ENCODE data around the gene MLF1.

The MLF1 gene

DNA sequence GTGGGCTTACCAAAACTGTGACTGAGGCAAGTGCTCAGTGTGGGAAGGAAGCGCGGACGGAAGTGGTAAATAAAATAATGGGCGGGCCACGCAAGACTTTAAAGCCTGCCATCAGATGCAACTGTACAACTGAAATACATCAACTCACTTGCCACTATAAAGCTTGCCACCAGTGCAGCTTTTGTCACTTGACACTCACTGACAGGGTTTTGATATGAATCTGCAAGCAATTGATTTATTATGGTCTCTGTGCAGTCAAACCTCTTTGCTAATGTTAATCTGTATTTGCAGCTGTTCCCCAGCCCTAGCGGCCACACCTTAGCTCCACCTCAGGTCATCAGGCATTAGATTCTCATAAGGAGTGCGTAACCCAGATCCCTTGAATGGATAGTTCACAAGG, 71.0 kb downstream of the MLF1 start:
- TF ChIP-seq EZH2phosphoT487 (conservative IDR thresholded peaks at IDR 0.05; ENCODE audit: low read length) = no peak
- TF ChIP-seq, protein P1, sequence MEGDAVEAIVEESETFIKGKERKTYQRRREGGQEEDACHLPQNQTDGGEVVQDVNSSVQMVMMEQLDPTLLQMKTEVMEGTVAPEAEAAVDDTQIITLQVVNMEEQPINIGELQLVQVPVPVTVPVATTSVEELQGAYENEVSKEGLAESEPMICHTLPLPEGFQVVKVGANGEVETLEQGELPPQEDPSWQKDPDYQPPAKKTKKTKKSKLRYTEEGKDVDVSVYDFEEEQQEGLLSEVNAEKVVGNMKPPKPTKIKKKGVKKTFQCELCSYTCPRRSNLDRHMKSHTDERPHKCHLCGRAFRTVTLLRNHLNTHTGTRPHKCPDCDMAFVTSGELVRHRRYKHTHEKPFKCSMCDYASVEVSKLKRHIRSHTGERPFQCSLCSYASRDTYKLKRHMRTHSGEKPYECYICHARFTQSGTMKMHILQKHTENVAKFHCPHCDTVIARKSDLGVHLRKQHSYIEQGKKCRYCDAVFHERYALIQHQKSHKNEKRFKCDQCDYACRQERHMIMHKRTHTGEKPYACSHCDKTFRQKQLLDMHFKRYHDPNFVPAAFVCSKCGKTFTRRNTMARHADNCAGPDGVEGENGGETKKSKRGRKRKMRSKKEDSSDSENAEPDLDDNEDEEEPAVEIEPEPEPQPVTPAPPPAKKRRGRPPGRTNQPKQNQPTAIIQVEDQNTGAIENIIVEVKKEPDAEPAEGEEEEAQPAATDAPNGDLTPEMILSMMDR (IDR thresholded peaks at IDR 0.05; ENCODE audit: insufficient read depth, low read length, poor library complexity, severe bottlenecking) = no peak
- Histone ChIP-seq H3F3A (ENCODE audit: insufficient read depth) (no peaks in the 10 kb centered on the region), H3K4me2 (ENCODE audit: low read depth, low read length, poor library complexity, severe bottlenecking) (no peak overlapping the region), H2AFZ (ENCODE audit: low read depth, low read length, severe bottlenecking) (no peak overlapping the region), H3K9ac (ENCODE audit: low read length) (no peak overlapping the region), H3K79me2 (ENCODE audit: insufficient read depth, low read length) (peaks cover 24% of the 10 kb centered on the region), H3K9me3 (ENCODE audit: insufficient read depth, low read length) (no peaks in the 10 kb centered on the region), H3K36me3 (ENCODE audit: low read length) (peaks cover under 1% of the 10 kb centered on the region; the same call in 1 of the 2 replicates), H3K9me2 (replicated peaks; ENCODE audit: insufficient read depth, low read length) (no peaks in the 10 kb centered on the region), H3K4me3 (ENCODE audit: insufficient read depth, low read length, poor library complexity, severe bottlenecking) (no peak overlapping the region), H4K20me1 (ENCODE audit: low read depth, low read length) (no peaks in the 10 kb centered on the region), H3K27ac (ENCODE audit: low read depth, low read length) (no peak overlapping the region), H3K27me3 (ENCODE audit: low read length) (no peaks in the 10 kb centered on the region)

DNA sequence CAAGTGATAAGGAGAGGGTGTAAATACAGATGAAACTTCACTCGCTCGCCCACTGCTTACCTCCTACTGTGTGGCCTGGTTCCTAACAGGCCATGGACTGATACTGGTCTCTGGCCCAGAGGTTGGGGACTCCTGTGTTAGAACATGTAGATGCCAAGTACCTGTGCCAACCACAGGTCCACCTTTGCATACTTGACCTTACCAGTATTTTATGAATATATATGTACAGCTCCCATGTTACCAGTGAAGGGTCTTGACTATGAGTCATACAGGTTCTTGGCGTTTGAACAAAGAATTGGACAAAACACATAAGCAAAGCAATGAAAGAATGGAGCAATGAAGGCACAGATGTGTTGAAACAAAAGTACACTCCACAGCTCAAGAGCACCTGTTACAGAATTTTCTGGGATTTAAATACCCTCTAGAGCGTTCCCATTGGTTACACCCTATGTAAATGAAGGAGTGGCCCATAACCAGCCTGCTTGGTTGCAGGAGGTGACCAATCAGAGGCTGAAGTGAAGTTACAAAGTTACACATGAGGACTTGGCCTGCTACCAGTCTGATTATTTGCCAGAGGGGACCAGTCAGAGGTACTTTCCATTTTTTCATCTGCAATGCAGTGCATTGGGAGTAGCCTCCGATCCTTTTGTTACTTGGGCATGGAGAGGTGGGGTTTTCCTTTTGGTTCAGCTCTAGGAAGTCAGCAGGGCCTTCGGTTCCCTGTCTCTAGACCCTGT, 71.6 kb downstream of the MLF1 start:
- H4K20me1 ChIP-seq (ENCODE audit: low read depth, low read length) = no peaks in the 10 kb centered on the region
- H3K36me3 ChIP-seq (ENCODE audit: low read length) = peaks cover 7% of the 10 kb centered on the region; the same call in 1 of the 2 replicates
- H3K9ac ChIP-seq (ENCODE audit: low read length) = no peak overlapping the region
- H3K27me3 ChIP-seq (ENCODE audit: low read length) = no peaks in the 10 kb centered on the region
- no peaks in the 10 kb centered on the region for H3F3A ChIP-seq (ENCODE audit: insufficient read depth)
- TF ChIP-seq EZH2phosphoT487 (conservative IDR thresholded peaks at IDR 0.05; ENCODE audit: low read length) = no peak
- TF ChIP-seq, protein P1 (IDR thresholded peaks at IDR 0.05; ENCODE audit: insufficient read depth, low read length, poor library complexity, severe bottlenecking) = no peak
- H3K4me3 ChIP-seq (ENCODE audit: insufficient read depth, low read length, poor library complexity, severe bottlenecking) = no peak overlapping the region
- H3K79me2 ChIP-seq (ENCODE audit: insufficient read depth, low read length) = peaks cover 30% of the 10 kb centered on the region
- H3K9me3 ChIP-seq (ENCODE audit: insufficient read depth, low read length) = no peaks in the 10 kb centered on the region
- no peaks in the 10 kb centered on the region for H3K9me2 ChIP-seq (replicated peaks; ENCODE audit: insufficient read depth, low read length)
- H3K27ac ChIP-seq (ENCODE audit: low read depth, low read length) = no peak overlapping the region
- H3K4me2 ChIP-seq (ENCODE audit: low read depth, low read length, poor library complexity, severe bottlenecking) = no peak overlapping the region
- no peak overlapping the region for H2AFZ ChIP-seq (ENCODE audit: low read depth, low read length, severe bottlenecking)

DNA sequence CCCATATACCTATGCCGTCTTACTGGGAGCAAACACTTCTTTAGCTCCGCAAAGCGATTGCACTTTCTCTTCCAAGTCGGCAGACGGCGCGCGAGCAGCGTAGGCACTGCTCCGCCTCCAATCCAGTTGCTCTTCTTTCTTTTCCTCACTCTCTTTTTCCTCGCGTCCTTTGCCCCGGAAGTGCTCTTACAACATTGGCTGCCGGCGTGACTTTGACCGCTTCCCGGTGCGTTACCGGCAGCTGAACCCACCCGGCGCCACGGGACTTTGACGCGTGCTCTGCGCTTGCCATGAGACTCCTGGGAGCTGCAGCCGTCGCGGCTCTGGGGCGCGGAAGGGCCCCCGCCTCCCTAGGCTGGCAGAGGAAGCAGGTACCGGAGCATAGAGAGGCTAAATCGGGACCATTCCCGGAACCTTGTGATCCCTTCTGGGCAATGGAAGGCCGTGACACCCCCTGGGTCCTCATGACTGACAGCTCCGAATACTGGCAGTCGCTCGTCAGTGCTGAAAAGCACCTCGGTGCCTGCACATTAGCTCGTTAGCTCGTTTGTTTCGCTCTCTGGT, 73.4 kb downstream of the MLF1 start, which contains the start of gene GFM1:
Gene GFM1, plus strand, starts transcription at position 183 of the 564 bp plus-strand sequence. Its CDS starts 108 bp downstream, at position 291.
- Histone ChIP-seq H3K9ac (ENCODE audit: low read length) (peak within 1 kb of the TSS; percentile 93), H3K36me3 (ENCODE audit: low read length) (peaks cover 19% of the 10 kb centered on the region; the same call in 1 of the 2 replicates), H2AFZ (ENCODE audit: low read depth, low read length, severe bottlenecking) (peak within 1 kb of the TSS; percentile 91), H3F3A (ENCODE audit: insufficient read depth) (no peaks in the 10 kb centered on the region), H3K27me3 (ENCODE audit: low read length) (no peaks in the 10 kb centered on the region), H3K27ac (ENCODE audit: low read depth, low read length) (peak within 1 kb of the TSS; percentile 27; the same call in 1 of the 2 replicates), H3K9me3 (ENCODE audit: insufficient read depth, low read length) (no peaks in the 10 kb centered on the region), H3K9me2 (replicated peaks; ENCODE audit: insufficient read depth, low read length) (no peaks in the 10 kb centered on the region), H3K79me2 (ENCODE audit: insufficient read depth, low read length) (peaks cover 35% of the 10 kb centered on the region), H4K20me1 (ENCODE audit: low read depth, low read length) (no peaks in the 10 kb centered on the region), H3K4me3 (ENCODE audit: insufficient read depth, low read length, poor library complexity, severe bottlenecking) (peak within 1 kb of the TSS; percentile 100), H3K4me2 (ENCODE audit: low read depth, low read length, poor library complexity, severe bottlenecking) (peak within 1 kb of the TSS; percentile 100)
- TF ChIP-seq, protein P1 (IDR thresholded peaks at IDR 0.05; ENCODE audit: insufficient read depth, low read length, poor library complexity, severe bottlenecking) = peak; percentile 63
- no peak for TF ChIP-seq EZH2phosphoT487 (conservative IDR thresholded peaks at IDR 0.05; ENCODE audit: low read length)
